Mammary epithelial cell (primary cell): ENCODE results near the gene CFAP69.

Experiments
- CTCF ChIP-seq, 2 donors: IDR thresholded peaks in 1 of 2; conservative IDR thresholded peaks in 1 of 2; 2 replicates each; pipeline ENCODE4 v1.5.1; 2011 to 2012; ENCODE audit warnings: inconsistent platforms in 2 of 2, low read length in 2 of 2, mild to moderate bottlenecking in 2 of 2, control low read depth in 1 of 2, low read depth in 1 of 2; ENCODE audit not compliant: insufficient read depth in 1 of 2; ENCODE audit errors: extremely low read depth in 1 of 2
- EZH2 ChIP-seq: IDR thresholded peaks from 2 replicates; pipeline ENCODE4 v1.6.1; 2012; ENCODE audit warnings: low read length, inconsistent platforms, borderline replicate concordance

- TF ChIP-seq CTCF (conservative IDR thresholded peaks at IDR 0.05 in 1 of 2, IDR thresholded peaks at IDR 0.05 in 1 of 2; ENCODE audit: extremely low read depth in 1 of 2, insufficient read depth in 1 of 2, low read depth in 1 of 2, low read length in 2 of 2): no peak
- no peak for TF ChIP-seq EZH2
Measured at GRCh38 chr7:90213521-90213920, 31.5 kb upstream of the CFAP69 start.
